GF-D8 (cell line): ENCODE data around the gene ZNF775.

Experiments used
- DNase-seq: peaks from one replicate; lab custom pipeline; 2025; lab: John Stamatoyannopoulos, UW

Gene ZNF775

GRCh38 chr7:150346922-150347321 is 32.2 kb upstream of the ZNF775 start:
- DNase-seq: no peak

- DNase-seq: no peak
Observed at GRCh38 chr7:150351587-150352194, 27.4 kb upstream of the ZNF775 start.

GRCh38 chr7:150355666-150356059 is 23.5 kb upstream of the ZNF775 start:
- no peak for DNase-seq

- peak; percentile 35 for DNase-seq
Observed at GRCh38 chr7:150356265-150356897, 22.7 kb upstream of the ZNF775 start.

- peak; percentile 92 for DNase-seq
Observed at GRCh38 chr7:150357270-150357669, 21.9 kb upstream of the ZNF775 start.

- DNase-seq: no peak
Observed at GRCh38 chr7:150357771-150358427, 21.2 kb upstream of the ZNF775 start.

- DNase-seq: no peak
Observed at GRCh38 chr7:150358433-150358832, 20.7 kb upstream of the ZNF775 start.

GRCh38 chr7:150358988-150359621 is 20.0 kb upstream of the ZNF775 start:
- no peak for DNase-seq

- DNase-seq: no peak
Observed at GRCh38 chr7:150359622-150360362, 19.3 kb upstream of the ZNF775 start.

- no peak for DNase-seq
Observed at GRCh38 chr7:150360363-150361058, 18.6 kb upstream of the ZNF775 start.

GRCh38 chr7:150361402-150361801 is 17.7 kb upstream of the ZNF775 start:
- DNase-seq: no peak

- DNase-seq: no peak
Observed at GRCh38 chr7:150361807-150362621, 17.1 kb upstream of the ZNF775 start.

- DNase-seq: peak; percentile 37
Observed at GRCh38 chr7:150363370-150363769, 15.8 kb upstream of the ZNF775 start.

GRCh38 chr7:150363872-150364271 is 15.3 kb upstream of the ZNF775 start:
- peak; percentile 92 for DNase-seq

- no peak for DNase-seq
Observed at GRCh38 chr7:150365194-150365593, 13.9 kb upstream of the ZNF775 start.

GRCh38 chr7:150365673-150366398 is 13.3 kb upstream of the ZNF775 start:
- DNase-seq: peak; percentile 96

- no peak for DNase-seq
Observed at GRCh38 chr7:150367677-150368095, 11.4 kb upstream of the ZNF775 start.

- peak; percentile 95 for DNase-seq
Observed at GRCh38 chr7:150368096-150368883, 10.8 kb upstream of the ZNF775 start, which contains the start of gene REPIN1. Gene REPIN1 (plus strand): TSS chr7:150368822. CDS start chr7:150369712, 890 bp downstream.
